GM10266 (cell line): ENCODE data around the gene BMX.
A peak's percentile ranks its signal among the peaks of the same experiment; 100 is the strongest.

ENCODE experiments used
- DNase-seq: peaks from one replicate; pipeline ENCODE4 v3.0.0; 2012; ENCODE audit errors: extremely low spot score
- TF ChIP-seq, protein P1 (sequence below): IDR thresholded peaks from 2 replicates; pipeline ENCODE4 v1.5.1; 2012; ENCODE audit warnings: mild to moderate bottlenecking, low read depth; ENCODE audit not compliant: control insufficient read depth, insufficient read depth; ENCODE audit errors: missing control alignments

The BMX gene

DNA sequence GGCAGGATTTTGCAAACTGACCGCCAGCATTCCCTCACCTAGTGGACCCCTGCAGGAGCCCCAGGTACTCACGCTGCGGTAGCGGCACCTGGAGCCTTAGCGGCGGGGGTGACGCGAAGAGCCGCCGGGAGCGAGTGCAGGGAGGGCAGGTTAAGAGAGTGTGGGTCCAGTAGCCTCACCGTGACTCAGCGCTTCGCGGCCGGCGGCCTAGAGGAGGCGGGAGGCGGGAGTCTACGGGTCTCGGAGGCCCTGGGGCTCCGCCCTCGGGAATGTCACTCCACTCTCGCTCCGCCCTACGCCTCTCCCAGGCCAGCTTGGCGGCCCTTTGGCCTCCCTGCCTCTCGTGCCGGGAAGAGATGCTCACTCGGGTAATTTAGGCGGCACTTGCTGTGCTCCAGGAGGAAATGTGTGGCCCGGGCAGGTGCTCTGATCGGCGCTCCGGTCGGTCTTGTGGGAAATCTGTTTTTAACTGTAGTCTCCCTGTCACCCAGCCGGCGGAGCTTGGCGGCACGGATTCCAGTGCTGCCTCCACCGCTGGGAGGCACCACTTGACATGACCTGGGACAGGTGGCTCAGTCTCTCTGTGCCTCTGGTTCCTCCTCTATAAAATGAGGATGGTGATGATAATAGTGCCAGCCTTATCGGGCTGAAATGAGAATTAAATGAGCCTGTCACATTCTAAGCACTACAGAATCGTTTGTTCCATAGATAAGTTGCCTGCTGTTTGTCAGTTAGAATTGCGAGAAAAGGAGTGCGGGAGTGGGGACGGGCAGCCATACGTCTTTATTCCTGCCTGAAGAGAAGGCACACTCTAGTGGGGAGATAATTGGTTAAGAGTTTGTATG lies 7.3 kb upstream of the BMX start, which contains the start of gene PIR:
Gene PIR, minus strand, starts transcription at position 216 of the 845 bp plus-strand sequence. CDS start 2,076 bp downstream, outside the sequence.
- TF ChIP-seq, protein P1, sequence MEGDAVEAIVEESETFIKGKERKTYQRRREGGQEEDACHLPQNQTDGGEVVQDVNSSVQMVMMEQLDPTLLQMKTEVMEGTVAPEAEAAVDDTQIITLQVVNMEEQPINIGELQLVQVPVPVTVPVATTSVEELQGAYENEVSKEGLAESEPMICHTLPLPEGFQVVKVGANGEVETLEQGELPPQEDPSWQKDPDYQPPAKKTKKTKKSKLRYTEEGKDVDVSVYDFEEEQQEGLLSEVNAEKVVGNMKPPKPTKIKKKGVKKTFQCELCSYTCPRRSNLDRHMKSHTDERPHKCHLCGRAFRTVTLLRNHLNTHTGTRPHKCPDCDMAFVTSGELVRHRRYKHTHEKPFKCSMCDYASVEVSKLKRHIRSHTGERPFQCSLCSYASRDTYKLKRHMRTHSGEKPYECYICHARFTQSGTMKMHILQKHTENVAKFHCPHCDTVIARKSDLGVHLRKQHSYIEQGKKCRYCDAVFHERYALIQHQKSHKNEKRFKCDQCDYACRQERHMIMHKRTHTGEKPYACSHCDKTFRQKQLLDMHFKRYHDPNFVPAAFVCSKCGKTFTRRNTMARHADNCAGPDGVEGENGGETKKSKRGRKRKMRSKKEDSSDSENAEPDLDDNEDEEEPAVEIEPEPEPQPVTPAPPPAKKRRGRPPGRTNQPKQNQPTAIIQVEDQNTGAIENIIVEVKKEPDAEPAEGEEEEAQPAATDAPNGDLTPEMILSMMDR = peak; percentile 41
- peak; percentile 62 for DNase-seq

DNA sequence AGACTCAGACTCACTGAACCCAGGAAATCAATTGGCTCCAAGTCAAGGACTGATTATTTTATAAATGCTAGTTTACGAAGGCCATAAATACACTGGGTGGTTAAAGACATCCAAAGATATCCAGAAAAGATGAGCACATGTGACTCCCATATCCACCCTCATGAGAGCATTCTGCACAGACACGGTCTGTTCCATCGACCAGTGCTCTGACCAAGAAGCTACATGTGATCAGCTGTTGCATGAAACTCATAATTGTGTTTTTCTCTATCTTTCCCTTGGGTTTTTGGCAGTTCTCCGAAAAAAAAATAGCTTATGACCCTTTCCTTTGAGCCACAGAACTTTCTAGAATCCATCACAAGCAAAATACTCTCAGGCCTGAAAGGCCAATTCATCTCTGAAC lies 4.8 kb upstream of the BMX start:
- TF ChIP-seq, protein P1 = no peak
- no peak for DNase-seq

DNA sequence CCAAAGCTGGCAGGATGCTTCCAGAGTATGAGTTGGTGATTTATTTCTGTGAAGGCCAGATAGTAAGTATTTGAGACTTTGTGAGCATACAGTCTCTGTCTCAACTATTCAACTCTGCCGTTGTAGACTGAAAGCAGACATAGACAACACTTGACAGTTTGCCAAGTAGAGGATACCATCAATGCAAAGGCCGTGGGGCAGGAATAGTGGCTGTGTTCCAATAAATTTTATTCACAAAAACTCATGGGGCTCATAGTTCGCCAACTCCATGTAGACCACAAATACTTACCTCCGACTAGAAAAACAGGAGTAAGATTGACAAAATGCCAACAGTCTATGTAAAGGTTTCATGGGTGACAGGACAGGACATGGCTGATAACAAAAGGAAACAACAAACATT lies 3.8 kb upstream of the BMX start:
- no peak for DNase-seq
- TF ChIP-seq, protein P1 = no peak

DNA sequence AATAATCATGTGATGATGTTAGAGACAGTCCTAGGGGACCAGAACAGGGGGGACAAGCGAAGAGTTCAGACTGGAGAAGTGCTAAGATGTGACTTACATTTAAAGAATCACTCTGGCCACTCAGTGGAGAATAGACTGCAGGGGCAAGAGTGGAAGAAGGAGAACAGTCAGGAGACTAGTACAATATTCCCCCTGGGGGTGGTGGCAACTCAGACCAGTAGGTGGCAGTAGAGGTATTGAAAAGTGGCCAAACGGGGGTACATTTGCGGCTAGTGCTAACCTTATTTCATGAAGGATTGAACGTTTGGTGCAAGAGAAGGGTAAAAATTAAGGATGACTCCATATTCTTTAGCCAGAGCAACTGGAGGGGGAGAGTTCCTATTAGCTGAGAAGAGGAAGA lies 2.7 kb upstream of the BMX start:
- TF ChIP-seq, protein P1 = peak; percentile 59
- DNase-seq = peak; percentile 24

DNA sequence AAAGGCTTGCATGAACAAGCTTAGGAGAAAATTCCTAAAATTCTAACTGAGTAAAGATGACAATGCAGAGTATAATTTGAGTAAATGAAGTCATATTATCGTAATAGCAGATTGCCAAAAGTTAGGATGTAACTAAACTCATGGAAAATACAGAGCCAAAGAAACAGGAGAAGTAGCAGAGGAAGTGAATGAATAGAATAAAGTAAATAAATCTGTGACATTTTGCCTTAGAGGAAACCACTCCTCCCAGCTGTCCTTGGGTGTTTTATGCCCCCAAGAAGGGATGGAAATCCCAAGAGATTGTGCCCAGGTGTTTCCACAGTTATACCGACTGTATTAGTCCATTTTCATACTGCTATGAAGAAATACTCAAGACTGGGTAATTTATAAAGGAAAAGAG lies 1.9 kb upstream of the BMX start:
- TF ChIP-seq, protein P1 = no peak
- DNase-seq = no peak

DNA sequence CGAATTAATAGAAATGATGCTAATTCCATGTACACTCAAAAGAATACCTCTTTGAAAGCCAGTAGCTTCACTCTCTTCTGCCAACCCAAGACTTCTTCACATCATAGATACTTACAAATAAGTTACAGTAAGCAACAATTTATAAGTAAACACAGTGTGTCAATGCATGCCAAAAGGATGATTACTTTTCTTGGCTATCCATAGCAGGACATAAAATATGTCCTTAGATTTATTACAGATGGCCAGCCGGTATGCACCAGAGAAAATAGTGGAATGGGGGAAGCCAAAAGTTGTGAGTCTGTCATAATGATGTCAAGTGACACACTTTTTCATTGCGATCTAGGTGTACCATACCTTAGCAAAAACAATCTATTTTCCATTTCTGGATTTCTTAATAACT lies 631 bp upstream of the BMX start:
- TF ChIP-seq, protein P1 = no peak
- no peak for DNase-seq

DNA sequence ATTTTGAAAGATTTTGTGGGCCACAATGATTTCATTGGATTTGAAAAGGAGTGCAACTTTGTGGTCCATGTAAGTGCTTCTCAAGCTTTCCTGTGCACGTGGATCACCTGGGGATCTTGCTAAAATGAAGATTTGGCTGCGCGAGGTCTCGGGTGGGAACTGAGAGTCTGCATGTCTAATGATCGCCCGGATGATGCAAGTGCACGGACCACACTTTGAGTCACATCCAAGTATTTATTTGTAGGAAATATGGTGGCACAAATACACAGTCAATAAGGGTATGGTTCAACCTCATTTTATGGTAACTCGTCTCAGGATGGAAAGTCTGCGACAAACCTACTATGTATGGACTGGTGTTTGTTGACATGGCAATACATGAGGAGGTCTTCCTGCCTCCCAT lies 899 bp downstream of the BMX start:
- TF ChIP-seq, protein P1 = no peak

More for the DNA sequence above, 899 bp downstream of the BMX start:
- DNase-seq = no peak
